AG04449 (cell line): ENCODE results near the gene RETREG2.

ENCODE experiments used
- CTCF ChIA-PET: fragments of 350-600 bp; formaldehyde crosslinking; extraction: SDS; loops from one replicate; lab custom pipeline; 2021; ENCODE audit warnings: antibody characterized with exemption; lab: Yijun Ruan, JAX
- POLR2A ChIA-PET: fragments of 400-600, 350-600 bp; formaldehyde crosslinking; extraction: SDS; loops from one replicate; lab custom pipeline; 2020; ENCODE audit warnings: antibody characterized with exemption, inconsistent platforms; lab: Yijun Ruan, JAX
- DNase-seq: peaks from one replicate; pipeline ENCODE4 v3.0.0-alpha.2; 2010; ENCODE audit warnings: low read depth, low spot score
- H3K4me3 ChIP-seq: 2 replicates; pipeline ENCODE4 v1.5.1; 2011; ENCODE audit warnings: low read depth, mild to moderate bottlenecking, control low read depth, low read length
- CTCF ChIP-seq: IDR thresholded peaks from one replicate; pipeline ENCODE4 v1.5.1; 2011; ENCODE audit warnings: mild to moderate bottlenecking, moderate library complexity, low read length, control low read depth, inconsistent platforms; ENCODE audit not compliant: insufficient read depth; ENCODE audit errors: missing control alignments

RETREG2 gene

GRCh38 chr2:219221957-219222518 is 44.0 kb downstream of the RETREG2 start:
- no peak for TF ChIP-seq CTCF
- CTCF ChIA-PET = interaction anchor here (0.8 to 3.3 kb wide), 4 partner anchors 9 to 73 kb away, joined by 3 to 11 read pairs (median 4); no protein-coding TSS in a partner anchor
- DNase-seq = no peak

GRCh38 chr2:219223831-219224610 is 45.9 kb downstream of the RETREG2 start:
- ChIA-PET CTCF (interaction anchor here (0.7 to 1.3 kb wide), 2 partner anchors 65 to 72 kb away, joined by 4 to 12 read pairs; no protein-coding TSS in a partner anchor), POLR2A (no interaction called here)
- no peak for TF ChIP-seq CTCF
- DNase-seq = no peak
- no peak overlapping the region for H3K4me3 ChIP-seq

More at GRCh38 chr2:219221957-219222518, 44.0 kb downstream of the RETREG2 start:
- no peak overlapping the region for H3K4me3 ChIP-seq
- POLR2A ChIA-PET = interaction anchor here (0.8 kb wide), 1 partner anchor 30 kb away, joined by 3 read pairs; no protein-coding TSS in a partner anchor

GRCh38 chr2:219225350-219225749 is 47.3 kb downstream of the RETREG2 start:
- ChIA-PET POLR2A (no interaction called here), CTCF (interaction anchor here (7.0 kb wide), 1 partner anchor 68 kb away, joined by 81 read pairs; no protein-coding TSS in a partner anchor)
- TF ChIP-seq CTCF = no peak
- H3K4me3 ChIP-seq = no peak overlapping the region
- no peak for DNase-seq

GRCh38 chr2:219228041-219228910 is 50.2 kb downstream of the RETREG2 start:
- peak overlapping the region; percentile 92 for H3K4me3 ChIP-seq
- TF ChIP-seq CTCF = no peak
- ChIA-PET CTCF (interaction anchor here (0.6 to 7.0 kb wide), 7 partner anchors 9 to 123 kb away, joined by 3 to 81 read pairs (median 4); partner anchors contain the start of genes ABCB6 and NHEJ1), POLR2A (interaction anchor here (0.9 to 3.4 kb wide), 6 partner anchors 10 to 67 kb away, joined by 3 to 26 read pairs (median 6); partner anchors contain the start of genes ABCB6, DNAJB2, GLB1L and STK16)
- no peak for DNase-seq

- no peak for TF ChIP-seq CTCF
- CTCF ChIA-PET = interaction anchor here (0.8 to 7.0 kb wide), 7 partner anchors 10 to 70 kb away, joined by 3 to 81 read pairs (median 9); partner anchors contain the start of genes ABCB6, NHEJ1 and ZFAND2B
Measured at GRCh38 chr2:219228911-219229304, 50.8 kb downstream of the RETREG2 start.

More at GRCh38 chr2:219228911-219229304, 50.8 kb downstream of the RETREG2 start:
- H3K4me3 ChIP-seq = peak overlapping the region; percentile 92
- POLR2A ChIA-PET = interaction anchor here (0.9 to 3.4 kb wide), 7 partner anchors 10 to 66 kb away, joined by 3 to 26 read pairs (median 8); partner anchors contain the start of genes ABCB6, DNAJB2, GLB1L and STK16
- DNase-seq = no peak
